ENCODE measurements around the gene AGMAT.

The AGMAT gene

DNA sequence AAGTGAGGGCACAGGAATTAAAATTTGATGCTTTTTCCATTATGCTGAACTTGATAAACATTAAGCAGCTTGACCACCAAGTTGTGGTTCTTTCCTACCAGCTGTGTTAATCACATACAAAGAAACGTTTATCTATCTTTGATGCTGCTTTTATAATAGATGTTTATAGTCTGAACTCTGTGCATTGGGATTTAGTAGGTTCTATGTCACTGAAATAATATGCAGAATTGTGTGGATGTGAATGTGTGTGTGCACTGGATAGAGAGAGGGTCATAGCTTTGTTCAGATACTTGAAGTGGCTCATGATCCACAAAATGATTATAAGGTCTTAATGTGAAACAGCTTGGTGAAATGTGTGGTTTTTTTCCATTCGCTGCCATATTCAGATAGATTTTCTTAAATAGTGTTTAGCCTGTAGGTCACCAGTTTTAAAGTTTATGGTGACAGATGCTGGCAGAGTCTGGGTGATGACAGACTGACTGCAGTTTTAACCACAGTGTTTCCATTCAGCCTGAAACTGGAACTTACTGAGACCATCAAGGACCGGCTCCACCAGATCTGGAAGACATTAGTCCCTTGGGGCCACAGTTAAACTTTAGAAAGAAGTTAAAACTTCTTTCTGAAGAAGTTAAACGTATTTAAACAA is 42.6 kb upstream of the AGMAT start:
- H3K23ac ChIP-seq (ENCODE audit: low read depth, low read length, poor library complexity): no peak overlapping the region
- no peak overlapping the region for H3K18ac ChIP-seq (ENCODE audit: low read length)
- no CpG with 5 or more reads among the region's 4 CpGs for WGBS, 2 donors (ENCODE audit: extremely low coverage in 2 of 2, insufficient read length in 2 of 2, insufficient replicate concordance in 1 of 2)
- H2BK120ac ChIP-seq (ENCODE audit: low read depth, low read length): no peak overlapping the region
- H3K14ac ChIP-seq (ENCODE audit: low read length): no peak overlapping the region
- H2AFZ ChIP-seq (ENCODE audit: low read length): no peak overlapping the region
- H3K4me2 ChIP-seq (ENCODE audit: insufficient read depth, low read length, poor library complexity, severe bottlenecking): no peak overlapping the region
- H3K36me3 ChIP-seq (replicated peaks in 1 of 2; ENCODE audit: control insufficient read depth in 2 of 2, insufficient read depth in 2 of 2, low read length in 2 of 2): peaks cover 12 to 60% of the 10 kb centered on the region in 2 donors
- no peak overlapping the region for H2AK5ac ChIP-seq (ENCODE audit: low read depth, low read length)
- no peak overlapping the region for H2BK15ac ChIP-seq (ENCODE audit: low read length)
- H3K4me1 ChIP-seq (ENCODE audit: control insufficient read depth in 2 of 2, insufficient read depth in 1 of 2, low read depth in 1 of 2, low read length in 2 of 2): peaks cover 0 to 5% of the 10 kb centered on the region in 2 donors
- no peak overlapping the region for H3K4me3 ChIP-seq (ENCODE audit: low read length in 2 of 2)
- no peak overlapping the region for H2BK12ac ChIP-seq (ENCODE audit: low read length)
- DNase-seq (ENCODE audit: low spot score): no peak
- no peaks in the 10 kb centered on the region for H3K9me3 ChIP-seq (replicated peaks in 1 of 2; ENCODE audit: control insufficient read depth in 2 of 2, insufficient read depth in 1 of 2, low read depth in 1 of 2, low read length in 2 of 2)
- no peaks in the 10 kb centered on the region for H3K79me1 ChIP-seq (ENCODE audit: low read depth, low read length)
- H3K27me3 ChIP-seq (ENCODE audit: control insufficient read depth in 3 of 3, insufficient read depth in 3 of 3, low read depth in 1 of 3, low read length in 3 of 3): no peaks in the 10 kb centered on the region
- no peak overlapping the region for H4K91ac ChIP-seq (ENCODE audit: low read depth, low read length, poor library complexity)
- no peak overlapping the region for H3K9ac ChIP-seq (ENCODE audit: low read depth, low read length, poor library complexity)
- H4K8ac ChIP-seq (ENCODE audit: low read depth, low read length): no peak overlapping the region
- no peak overlapping the region for H3K27ac ChIP-seq (replicated peaks; ENCODE audit: low read length)
- no peak overlapping the region for H3K4ac ChIP-seq (ENCODE audit: low read length)
- H2BK5ac ChIP-seq (ENCODE audit: low read length): no peak overlapping the region

DNA sequence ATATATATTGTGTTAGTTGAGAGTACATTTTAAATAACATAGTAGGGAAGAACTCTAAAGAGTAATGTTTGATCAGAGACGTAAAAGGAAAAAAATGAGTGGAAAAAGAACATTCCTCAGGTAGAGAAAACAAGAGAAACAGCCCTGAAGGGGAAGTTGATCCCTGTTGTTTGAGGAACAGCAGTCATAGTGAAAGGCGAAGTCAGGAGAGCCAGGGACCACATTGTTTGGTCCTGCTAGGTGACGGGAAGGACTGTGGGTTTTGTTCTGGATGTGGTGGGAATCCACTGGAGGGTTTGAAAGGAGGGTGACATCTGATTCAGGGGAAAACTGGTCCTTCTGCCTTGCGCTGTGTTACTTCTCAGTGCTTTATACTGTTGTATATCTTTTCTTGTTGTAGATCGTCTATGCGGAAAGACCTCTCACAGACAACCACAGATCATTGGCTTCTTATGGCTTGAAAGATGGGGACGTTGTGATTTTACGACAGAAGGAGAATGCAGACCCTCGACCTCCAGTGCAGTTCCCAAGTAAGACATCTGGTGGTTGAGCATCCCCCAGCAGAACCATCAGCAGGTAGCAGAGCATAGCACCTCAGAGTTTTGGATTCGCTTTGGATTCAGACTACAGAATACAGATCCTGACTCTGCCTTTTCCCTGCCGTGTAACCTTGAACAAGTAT is 41.6 kb upstream of the AGMAT start:
- no peak overlapping the region for H3K14ac ChIP-seq (ENCODE audit: low read length)
- H3K4me2 ChIP-seq (ENCODE audit: insufficient read depth, low read length, poor library complexity, severe bottlenecking): no peak overlapping the region
- no peak overlapping the region for H2BK12ac ChIP-seq (ENCODE audit: low read length)
- H3K4ac ChIP-seq (ENCODE audit: low read length): no peak overlapping the region
- H2BK15ac ChIP-seq (ENCODE audit: low read length): no peak overlapping the region
- no peak overlapping the region for H2BK5ac ChIP-seq (ENCODE audit: low read length)
- DNase-seq (ENCODE audit: low spot score): no peak
- no peak overlapping the region for H3K9ac ChIP-seq (ENCODE audit: low read depth, low read length, poor library complexity)
- H3K36me3 ChIP-seq (replicated peaks in 1 of 2; ENCODE audit: control insufficient read depth in 2 of 2, insufficient read depth in 2 of 2, low read length in 2 of 2): peaks cover 12 to 53% of the 10 kb centered on the region in 2 donors
- H3K4me1 ChIP-seq (ENCODE audit: control insufficient read depth in 2 of 2, insufficient read depth in 1 of 2, low read depth in 1 of 2, low read length in 2 of 2): peaks cover 0 to 5% of the 10 kb centered on the region in 2 donors
- no peaks in the 10 kb centered on the region for H3K27me3 ChIP-seq (ENCODE audit: control insufficient read depth in 3 of 3, insufficient read depth in 3 of 3, low read depth in 1 of 3, low read length in 3 of 3)
- H3K27ac ChIP-seq (replicated peaks; ENCODE audit: low read length): no peak overlapping the region
- no peak overlapping the region for H2AFZ ChIP-seq (ENCODE audit: low read length)
- H3K4me3 ChIP-seq (ENCODE audit: low read length in 2 of 2): no peak overlapping the region
- no CpG with 5 or more reads among the region's 11 CpGs for WGBS, 2 donors (ENCODE audit: extremely low coverage in 2 of 2, insufficient read length in 2 of 2, insufficient replicate concordance in 1 of 2)
- H2BK120ac ChIP-seq (ENCODE audit: low read depth, low read length): no peak overlapping the region
- no peak overlapping the region for H2AK5ac ChIP-seq (ENCODE audit: low read depth, low read length)
- H4K8ac ChIP-seq (ENCODE audit: low read depth, low read length): no peak overlapping the region
- H3K9me3 ChIP-seq (replicated peaks in 1 of 2; ENCODE audit: control insufficient read depth in 2 of 2, insufficient read depth in 1 of 2, low read depth in 1 of 2, low read length in 2 of 2): no peaks in the 10 kb centered on the region
- H3K23ac ChIP-seq (ENCODE audit: low read depth, low read length, poor library complexity): no peak overlapping the region
- H3K79me1 ChIP-seq (ENCODE audit: low read depth, low read length): no peaks in the 10 kb centered on the region
- H3K18ac ChIP-seq (ENCODE audit: low read length): no peak overlapping the region
- no peak overlapping the region for H4K91ac ChIP-seq (ENCODE audit: low read depth, low read length, poor library complexity)

DNA sequence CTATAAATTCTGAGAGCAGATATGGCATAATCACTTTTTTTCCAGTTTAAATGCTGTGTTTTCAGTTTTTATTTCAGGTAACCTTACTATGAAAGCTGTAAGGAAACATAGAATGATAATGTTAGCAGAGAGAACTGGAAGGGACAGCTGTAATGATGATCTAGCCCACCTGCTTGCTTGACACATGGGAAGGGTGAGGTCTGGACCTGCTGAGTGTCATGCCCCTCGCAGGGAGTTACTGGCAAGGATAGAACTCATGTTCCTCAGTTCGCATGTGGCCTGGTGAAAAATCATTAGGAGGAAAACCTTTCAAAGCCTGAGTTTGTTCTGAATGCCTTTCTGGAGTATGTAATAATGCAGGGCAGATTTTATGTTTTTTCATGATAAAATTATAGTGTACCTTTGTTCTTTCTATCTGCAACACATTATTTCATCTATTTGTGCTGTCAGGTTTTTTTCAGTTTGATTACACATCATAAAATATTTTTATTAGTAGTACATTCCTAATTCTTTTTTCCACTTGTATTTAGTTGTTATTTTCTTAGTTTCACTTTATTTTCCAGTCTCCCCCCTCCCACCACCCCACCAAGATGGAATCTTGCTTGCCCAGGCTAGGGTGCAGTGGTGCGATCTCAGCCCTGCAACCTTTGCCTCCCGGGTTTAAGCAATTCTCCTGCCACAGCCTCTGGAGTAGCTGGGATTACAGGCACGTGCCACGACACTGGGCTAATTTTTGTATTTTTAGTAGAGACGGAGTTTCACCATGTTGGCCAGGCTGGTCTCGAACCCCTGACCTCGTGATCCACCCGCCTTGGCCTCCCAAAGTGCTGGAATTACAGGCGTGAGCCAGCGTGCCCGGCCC is 40.4 kb upstream of the AGMAT start:
- no peak overlapping the region for H3K4ac ChIP-seq (ENCODE audit: low read length)
- H3K9me3 ChIP-seq (replicated peaks in 1 of 2; ENCODE audit: control insufficient read depth in 2 of 2, insufficient read depth in 1 of 2, low read depth in 1 of 2, low read length in 2 of 2): no peaks in the 10 kb centered on the region
- H2BK5ac ChIP-seq (ENCODE audit: low read length): no peak overlapping the region
- H3K27me3 ChIP-seq (ENCODE audit: control insufficient read depth in 3 of 3, insufficient read depth in 3 of 3, low read depth in 1 of 3, low read length in 3 of 3): no peaks in the 10 kb centered on the region
- no peak overlapping the region for H4K91ac ChIP-seq (ENCODE audit: low read depth, low read length, poor library complexity)
- H3K27ac ChIP-seq (replicated peaks; ENCODE audit: low read length): no peak overlapping the region
- DNase-seq (ENCODE audit: low spot score): no peak
- no peak overlapping the region for H4K8ac ChIP-seq (ENCODE audit: low read depth, low read length)
- no peak overlapping the region for H2BK12ac ChIP-seq (ENCODE audit: low read length)
- no peak overlapping the region for H3K14ac ChIP-seq (ENCODE audit: low read length)
- no peak overlapping the region for H2BK120ac ChIP-seq (ENCODE audit: low read depth, low read length)
- no peak overlapping the region for H3K4me2 ChIP-seq (ENCODE audit: insufficient read depth, low read length, poor library complexity, severe bottlenecking)
- no CpG with 5 or more reads among the region's 13 CpGs for WGBS, 2 donors (ENCODE audit: extremely low coverage in 2 of 2, insufficient read length in 2 of 2, insufficient replicate concordance in 1 of 2)
- H3K4me3 ChIP-seq (ENCODE audit: low read length in 2 of 2): no peak overlapping the region
- H2AK5ac ChIP-seq (ENCODE audit: low read depth, low read length): no peak overlapping the region
- H3K79me1 ChIP-seq (ENCODE audit: low read depth, low read length): no peaks in the 10 kb centered on the region
- no peak overlapping the region for H3K18ac ChIP-seq (ENCODE audit: low read length)
- H3K9ac ChIP-seq (ENCODE audit: low read depth, low read length, poor library complexity): no peak overlapping the region
- no peak overlapping the region for H2AFZ ChIP-seq (ENCODE audit: low read length)
- peaks cover under 1 to 5% of the 10 kb centered on the region in 2 donors for H3K4me1 ChIP-seq (ENCODE audit: control insufficient read depth in 2 of 2, insufficient read depth in 1 of 2, low read depth in 1 of 2, low read length in 2 of 2)
- H2BK15ac ChIP-seq (ENCODE audit: low read length): no peak overlapping the region
- no peak overlapping the region for H3K23ac ChIP-seq (ENCODE audit: low read depth, low read length, poor library complexity)
- H3K36me3 ChIP-seq (replicated peaks in 1 of 2; ENCODE audit: control insufficient read depth in 2 of 2, insufficient read depth in 2 of 2, low read length in 2 of 2): peaks cover 8 to 53% of the 10 kb centered on the region in 2 donors

All from neuronal stem cell (in vitro differentiated cells).